ENCODE measurements around the gene ZBTB20. TPM values are rescaled to one million over a fixed set of nuclear protein-coding genes. Genes with fewer than 3 reads are reported as not detected.

ZBTB20 gene
- polyA plus RNA-seq, 3 donors = 1.3 to 3.2 (median 2.0) TPM

GRCh38 chr3:114420072-114420471 is 727.0 kb downstream of the ZBTB20 start:
- Histone ChIP-seq H3K4me1 (ENCODE audit: control insufficient read depth in 1 of 2, insufficient read depth in 2 of 2, low read length in 2 of 2) (no peaks in the 10 kb centered on the region), H3K9me3 (replicated peaks in 1 of 2; ENCODE audit: control insufficient read depth in 1 of 2, insufficient read depth in 1 of 2, low read length in 2 of 2) (no peaks in the 10 kb centered on the region), H3K27ac (ENCODE audit: low read depth in 1 of 2, low read length in 2 of 2) (no peak overlapping the region), H3K4me3 (replicated peaks in 1 of 3; ENCODE audit: low read depth in 2 of 3, low read length in 3 of 3) (no peak overlapping the region), H4K20me1 (ENCODE audit: insufficient read depth, low read length) (no peaks in the 10 kb centered on the region), H3K27me3 (ENCODE audit: control insufficient read depth in 2 of 2, insufficient read depth in 2 of 2, low read length in 2 of 2) (no peaks in the 10 kb centered on the region), H2AFZ (ENCODE audit: insufficient read depth, low read depth, low read length, poor library complexity, severe bottlenecking) (no peak overlapping the region), H3K79me2 (ENCODE audit: insufficient read depth, low read length) (no peaks in the 10 kb centered on the region), H3K36me3 (replicated peaks in 1 of 2; ENCODE audit: control insufficient read depth in 1 of 2, insufficient read depth in 2 of 2, low read length in 2 of 2) (no peaks in the 10 kb centered on the region), H3K4me2 (replicated peaks; ENCODE audit: extremely low read depth, low read length, poor library complexity, severe bottlenecking) (no peak overlapping the region), H3K9ac (ENCODE audit: insufficient read depth, low read length, poor library complexity, severe bottlenecking) (no peak overlapping the region)
- no peak for DNase-seq
- intact Hi-C loops (cut with micrococcal nuclease) = no loop called here
- Mint-ChIP-seq H3K4me1 (peaks cover 3% of the 10 kb centered on the region), H3K27ac (no peak overlapping the region), H3K27me3 (ENCODE audit: low read depth in 3 of 3) (peaks cover 0 to 2% (median 0%) of the 10 kb centered on the region in 3 donors), H3K4me3 (no peak overlapping the region), H3K9me3 (no peaks in the 10 kb centered on the region), H3K36me3 (no peaks in the 10 kb centered on the region)
- WGBS (ENCODE audit: insufficient coverage) = 72% methylated on average over 2 of the region's 3 CpGs
- no peak for TF ChIP-seq CTCF (IDR thresholded peaks at IDR 0.05)

GRCh38 chr3:114418724-114419543 is 728.2 kb downstream of the ZBTB20 start:
- no peak overlapping the region for H3K27ac Mint-ChIP-seq
- DNase-seq = peak; percentile 33 to 73 (median 60)

More at GRCh38 chr3:114418724-114419543, 728.2 kb downstream of the ZBTB20 start:
- peak; percentile 90 for TF ChIP-seq CTCF (IDR thresholded peaks at IDR 0.05)
- H3K4me2 ChIP-seq (replicated peaks; ENCODE audit: extremely low read depth, low read length, poor library complexity, severe bottlenecking) = no peak overlapping the region
- H4K20me1 ChIP-seq (ENCODE audit: insufficient read depth, low read length) = no peaks in the 10 kb centered on the region
- H3K4me3 Mint-ChIP-seq = no peak overlapping the region
- H3K27me3 Mint-ChIP-seq (ENCODE audit: low read depth in 3 of 3) = peaks cover 0 to 2% (median 0%) of the 10 kb centered on the region in 3 donors
- H3K4me1 Mint-ChIP-seq = peaks cover 3% of the 10 kb centered on the region
- no peaks in the 10 kb centered on the region for H3K36me3 ChIP-seq (replicated peaks in 1 of 2; ENCODE audit: control insufficient read depth in 1 of 2, insufficient read depth in 2 of 2, low read length in 2 of 2)
- H3K9me3 Mint-ChIP-seq = no peaks in the 10 kb centered on the region
- H3K9ac ChIP-seq (ENCODE audit: insufficient read depth, low read length, poor library complexity, severe bottlenecking) = no peak overlapping the region
- no peak overlapping the region for H2AFZ ChIP-seq (ENCODE audit: insufficient read depth, low read depth, low read length, poor library complexity, severe bottlenecking)
- H3K36me3 Mint-ChIP-seq = no peaks in the 10 kb centered on the region
- no peaks in the 10 kb centered on the region for H3K79me2 ChIP-seq (ENCODE audit: insufficient read depth, low read length)
- no peaks in the 10 kb centered on the region for H3K4me1 ChIP-seq (ENCODE audit: control insufficient read depth in 1 of 2, insufficient read depth in 2 of 2, low read length in 2 of 2)
- H3K4me3 ChIP-seq (replicated peaks in 1 of 3; ENCODE audit: low read depth in 2 of 3, low read length in 3 of 3) = no peak overlapping the region
- H3K27me3 ChIP-seq (ENCODE audit: control insufficient read depth in 2 of 2, insufficient read depth in 2 of 2, low read length in 2 of 2) = no peaks in the 10 kb centered on the region
- intact Hi-C loops (cut with micrococcal nuclease) = no loop called here
- no peak overlapping the region for H3K27ac ChIP-seq (ENCODE audit: low read depth in 1 of 2, low read length in 2 of 2)
- H3K9me3 ChIP-seq (replicated peaks in 1 of 2; ENCODE audit: control insufficient read depth in 1 of 2, insufficient read depth in 1 of 2, low read length in 2 of 2) = no peaks in the 10 kb centered on the region
- no CpG with 5 or more reads among the region's 8 CpGs for WGBS (ENCODE audit: insufficient coverage)

Measured in CD14-positive monocyte (primary cell).